Neural cell (in vitro differentiated cells): ENCODE measurements around the gene LSM12.

Source experiments
- EP300 ChIP-seq: fragments of 450-650 bp; conservative IDR thresholded peaks from 2 replicates; pipeline ENCODE4 v1.6.1; 2014; ENCODE audit warnings: antibody characterized with exemption, mild to moderate bottlenecking, moderate library complexity; ENCODE audit not compliant: poor library complexity, severe bottlenecking
- EZH2 ChIP-seq: fragments of 200-600, 300-800 bp; shearing (Covaris generic), sonication (generic); IDR thresholded peaks from 2 replicates; pipeline ENCODE4 v1.6.1; 2014; ENCODE audit warnings: antibody characterized with exemption, low read length, borderline replicate concordance, mild to moderate bottlenecking; ENCODE audit not compliant: insufficient read depth, poor library complexity, severe bottlenecking
- MXI1 ChIP-seq: fragments of 450-650 bp; conservative IDR thresholded peaks from 2 replicates; pipeline ENCODE4 v1.6.1; 2014; ENCODE audit warnings: antibody characterized with exemption, mild to moderate bottlenecking; ENCODE audit not compliant: poor library complexity, severe bottlenecking
- POLR2AphosphoS5 ChIP-seq: IDR thresholded peaks from 2 replicates; pipeline ENCODE4 v1.6.1; 2012
- RAD21 ChIP-seq: fragments of 450-650 bp; conservative IDR thresholded peaks from 2 replicates; pipeline ENCODE4 v1.6.1; 2014; ENCODE audit warnings: antibody characterized with exemption, mild to moderate bottlenecking, moderate library complexity
- TAF1 ChIP-seq: IDR thresholded peaks from 2 replicates; pipeline ENCODE4 v1.6.1; 2012; ENCODE audit warnings: low read depth
- TF ChIP-seq, protein P1 (sequence below): fragments of 450-650 bp; IDR thresholded peaks from 2 replicates; pipeline ENCODE4 v1.5.1; 2014; ENCODE audit warnings: antibody characterized with exemption, mild to moderate bottlenecking, moderate library complexity; ENCODE audit not compliant: poor library complexity, severe bottlenecking
- TF ChIP-seq, protein P2 (sequence below): IDR thresholded peaks from 2 replicates; pipeline ENCODE4 v1.6.1; 2012; ENCODE audit warnings: borderline replicate concordance

DNA sequence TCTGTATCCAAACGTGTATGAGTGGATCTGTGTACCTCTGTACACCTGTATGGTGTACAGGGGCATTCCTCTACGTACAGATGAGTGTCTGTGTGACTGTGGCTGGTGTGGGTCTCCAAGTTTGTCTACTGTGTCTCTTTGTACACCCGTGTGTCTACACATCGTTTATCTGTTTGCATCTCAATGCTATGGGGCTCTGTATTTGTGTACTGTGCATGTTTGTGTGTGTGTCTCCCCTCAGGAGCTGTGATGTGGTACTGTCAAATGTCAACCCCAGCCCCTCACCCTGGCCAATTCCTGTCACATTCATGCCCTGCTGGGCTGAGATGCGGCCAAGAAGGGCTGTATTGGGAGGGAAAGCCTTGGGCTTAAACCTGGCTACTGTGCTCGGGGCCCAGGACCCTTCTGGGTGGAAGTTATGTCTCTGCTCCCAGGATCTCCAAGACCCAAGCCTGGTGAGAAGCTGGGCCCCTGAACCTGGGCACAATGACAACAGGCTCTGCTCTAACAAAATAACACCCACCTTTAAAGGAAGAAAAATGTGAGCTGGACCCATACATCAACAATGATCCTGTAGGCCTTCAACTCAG lies 65.5 kb downstream of the LSM12 start:
- TF ChIP-seq, protein P1, sequence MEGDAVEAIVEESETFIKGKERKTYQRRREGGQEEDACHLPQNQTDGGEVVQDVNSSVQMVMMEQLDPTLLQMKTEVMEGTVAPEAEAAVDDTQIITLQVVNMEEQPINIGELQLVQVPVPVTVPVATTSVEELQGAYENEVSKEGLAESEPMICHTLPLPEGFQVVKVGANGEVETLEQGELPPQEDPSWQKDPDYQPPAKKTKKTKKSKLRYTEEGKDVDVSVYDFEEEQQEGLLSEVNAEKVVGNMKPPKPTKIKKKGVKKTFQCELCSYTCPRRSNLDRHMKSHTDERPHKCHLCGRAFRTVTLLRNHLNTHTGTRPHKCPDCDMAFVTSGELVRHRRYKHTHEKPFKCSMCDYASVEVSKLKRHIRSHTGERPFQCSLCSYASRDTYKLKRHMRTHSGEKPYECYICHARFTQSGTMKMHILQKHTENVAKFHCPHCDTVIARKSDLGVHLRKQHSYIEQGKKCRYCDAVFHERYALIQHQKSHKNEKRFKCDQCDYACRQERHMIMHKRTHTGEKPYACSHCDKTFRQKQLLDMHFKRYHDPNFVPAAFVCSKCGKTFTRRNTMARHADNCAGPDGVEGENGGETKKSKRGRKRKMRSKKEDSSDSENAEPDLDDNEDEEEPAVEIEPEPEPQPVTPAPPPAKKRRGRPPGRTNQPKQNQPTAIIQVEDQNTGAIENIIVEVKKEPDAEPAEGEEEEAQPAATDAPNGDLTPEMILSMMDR, result no peak
- TF ChIP-seq RAD21 (no peak), EZH2 (no peak), EP300 (no peak), POLR2AphosphoS5 (no peak), TAF1 (no peak), MXI1 (no peak)
- TF ChIP-seq, protein P2, sequence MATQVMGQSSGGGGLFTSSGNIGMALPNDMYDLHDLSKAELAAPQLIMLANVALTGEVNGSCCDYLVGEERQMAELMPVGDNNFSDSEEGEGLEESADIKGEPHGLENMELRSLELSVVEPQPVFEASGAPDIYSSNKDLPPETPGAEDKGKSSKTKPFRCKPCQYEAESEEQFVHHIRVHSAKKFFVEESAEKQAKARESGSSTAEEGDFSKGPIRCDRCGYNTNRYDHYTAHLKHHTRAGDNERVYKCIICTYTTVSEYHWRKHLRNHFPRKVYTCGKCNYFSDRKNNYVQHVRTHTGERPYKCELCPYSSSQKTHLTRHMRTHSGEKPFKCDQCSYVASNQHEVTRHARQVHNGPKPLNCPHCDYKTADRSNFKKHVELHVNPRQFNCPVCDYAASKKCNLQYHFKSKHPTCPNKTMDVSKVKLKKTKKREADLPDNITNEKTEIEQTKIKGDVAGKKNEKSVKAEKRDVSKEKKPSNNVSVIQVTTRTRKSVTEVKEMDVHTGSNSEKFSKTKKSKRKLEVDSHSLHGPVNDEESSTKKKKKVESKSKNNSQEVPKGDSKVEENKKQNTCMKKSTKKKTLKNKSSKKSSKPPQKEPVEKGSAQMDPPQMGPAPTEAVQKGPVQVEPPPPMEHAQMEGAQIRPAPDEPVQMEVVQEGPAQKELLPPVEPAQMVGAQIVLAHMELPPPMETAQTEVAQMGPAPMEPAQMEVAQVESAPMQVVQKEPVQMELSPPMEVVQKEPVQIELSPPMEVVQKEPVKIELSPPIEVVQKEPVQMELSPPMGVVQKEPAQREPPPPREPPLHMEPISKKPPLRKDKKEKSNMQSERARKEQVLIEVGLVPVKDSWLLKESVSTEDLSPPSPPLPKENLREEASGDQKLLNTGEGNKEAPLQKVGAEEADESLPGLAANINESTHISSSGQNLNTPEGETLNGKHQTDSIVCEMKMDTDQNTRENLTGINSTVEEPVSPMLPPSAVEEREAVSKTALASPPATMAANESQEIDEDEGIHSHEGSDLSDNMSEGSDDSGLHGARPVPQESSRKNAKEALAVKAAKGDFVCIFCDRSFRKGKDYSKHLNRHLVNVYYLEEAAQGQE, result no peak
